ENCODE measurements around the gene REXO1.

REXO1 gene

GRCh38 chr19:1766800-1767352 is 81.4 kb downstream of the REXO1 start:
- no peak for DNase-seq

GRCh38 chr19:1765904-1766799 is 82.1 kb downstream of the REXO1 start:
- DNase-seq, result no peak

Measured in hematopoietic multipotent progenitor cell treated with erythropoietin and hydrocortisone succinate and interleukin-3 and kit ligand, for 6 days (in vitro differentiated cells).